T-helper 9 cell (primary cell): ENCODE data around the gene GBF1.

Experiments
- DNase-seq: peaks from one replicate; pipeline ENCODE4 v3.0.0-alpha.2; 2020

Gene GBF1

DNA sequence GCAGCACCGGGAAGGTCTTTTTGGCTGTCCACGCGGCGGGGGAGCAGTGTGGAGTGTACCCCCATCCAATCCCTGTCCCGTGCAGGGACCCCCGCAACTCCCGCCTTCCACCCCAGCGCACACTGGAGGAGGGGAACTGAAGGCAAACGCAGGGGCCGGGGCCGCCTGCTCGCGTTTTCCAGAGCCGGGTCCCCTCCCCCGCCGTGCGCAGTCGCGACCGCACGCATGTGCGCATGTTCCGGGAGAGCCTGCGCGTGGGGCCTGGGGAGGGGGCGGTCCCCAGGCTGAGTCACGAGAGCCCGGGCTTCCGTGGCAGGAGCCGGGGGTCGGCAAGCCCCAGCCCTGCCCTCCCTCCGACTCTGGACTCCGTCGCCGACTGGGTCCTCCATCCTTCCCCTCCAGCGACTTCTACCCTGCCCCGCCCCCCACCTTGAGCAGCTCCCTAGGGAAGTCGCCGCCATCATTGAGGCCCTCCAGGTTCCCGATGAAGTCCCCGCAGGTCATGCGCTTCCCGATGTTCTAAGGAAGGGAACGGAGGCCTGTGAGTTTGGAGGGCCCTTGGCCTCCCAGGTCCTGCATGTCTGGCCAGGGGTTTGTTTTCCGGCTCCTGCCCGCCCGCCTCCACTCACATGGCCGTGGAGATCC lies 165.2 kb downstream of the GBF1 start:
- DNase-seq: no peak

DNA sequence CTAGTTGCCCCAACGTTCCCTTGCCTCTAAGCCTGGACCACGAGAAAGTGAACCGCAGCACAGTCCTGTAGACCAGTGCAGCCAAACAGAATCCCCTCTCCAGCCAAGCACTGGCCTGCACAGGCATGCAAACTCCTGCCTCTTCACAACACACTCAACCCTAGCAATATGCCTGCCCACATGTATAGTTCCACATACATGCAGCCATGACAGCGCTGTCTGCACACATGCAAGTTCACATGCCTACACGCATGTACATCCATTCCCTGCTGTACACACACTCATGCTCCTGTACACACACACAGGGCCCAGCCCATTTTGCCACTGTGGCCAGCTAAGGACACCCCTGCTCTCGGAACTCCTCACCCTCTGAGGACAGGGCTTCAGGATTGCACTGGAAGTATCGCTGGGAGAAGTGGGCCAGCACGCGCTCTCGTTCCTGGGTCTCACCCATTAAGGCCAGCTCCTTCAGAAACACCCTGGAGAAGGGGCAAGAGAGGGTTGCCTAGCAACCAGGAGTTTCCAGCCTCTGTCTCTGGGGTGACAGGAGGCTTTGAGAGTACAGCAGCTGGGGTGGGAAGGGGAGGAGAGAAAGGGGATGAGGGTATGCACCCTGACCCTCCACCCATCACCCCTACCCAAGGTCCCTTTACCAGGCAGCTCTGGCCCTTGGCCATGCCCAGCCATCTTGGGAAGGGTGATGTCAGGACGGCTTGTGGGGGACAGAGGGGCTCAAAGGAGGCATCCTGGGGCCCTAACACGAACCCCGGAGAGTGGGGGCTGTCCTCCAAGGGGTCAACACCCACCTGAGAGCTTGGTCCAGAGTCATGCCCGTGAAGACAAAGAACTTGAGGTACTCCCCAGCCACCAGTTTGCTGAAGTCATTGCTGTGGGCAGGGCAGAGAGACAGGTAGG lies 166.3 kb downstream of the GBF1 start:
- DNase-seq: no peak

DNA sequence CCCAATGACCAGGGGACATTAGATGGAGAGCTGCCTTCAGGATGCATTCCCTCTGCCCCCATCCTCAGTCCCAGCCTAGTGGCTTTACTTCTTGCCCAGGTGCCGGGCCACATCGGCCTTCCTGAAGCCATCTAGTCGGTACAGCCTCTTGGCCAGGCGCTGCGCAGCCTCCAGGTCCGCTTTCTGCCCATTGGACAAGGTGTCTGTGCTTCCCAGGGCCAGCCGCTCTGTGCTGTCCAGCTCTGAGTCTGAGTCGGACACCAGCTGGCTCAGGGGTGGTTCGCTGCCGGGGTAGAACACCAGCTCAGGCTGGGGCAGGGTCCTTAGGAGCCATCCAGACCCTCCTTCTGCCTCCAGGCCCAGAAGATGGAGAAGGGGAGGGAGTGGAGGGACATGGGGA lies 167.0 kb downstream of the GBF1 start:
- no peak for DNase-seq

DNA sequence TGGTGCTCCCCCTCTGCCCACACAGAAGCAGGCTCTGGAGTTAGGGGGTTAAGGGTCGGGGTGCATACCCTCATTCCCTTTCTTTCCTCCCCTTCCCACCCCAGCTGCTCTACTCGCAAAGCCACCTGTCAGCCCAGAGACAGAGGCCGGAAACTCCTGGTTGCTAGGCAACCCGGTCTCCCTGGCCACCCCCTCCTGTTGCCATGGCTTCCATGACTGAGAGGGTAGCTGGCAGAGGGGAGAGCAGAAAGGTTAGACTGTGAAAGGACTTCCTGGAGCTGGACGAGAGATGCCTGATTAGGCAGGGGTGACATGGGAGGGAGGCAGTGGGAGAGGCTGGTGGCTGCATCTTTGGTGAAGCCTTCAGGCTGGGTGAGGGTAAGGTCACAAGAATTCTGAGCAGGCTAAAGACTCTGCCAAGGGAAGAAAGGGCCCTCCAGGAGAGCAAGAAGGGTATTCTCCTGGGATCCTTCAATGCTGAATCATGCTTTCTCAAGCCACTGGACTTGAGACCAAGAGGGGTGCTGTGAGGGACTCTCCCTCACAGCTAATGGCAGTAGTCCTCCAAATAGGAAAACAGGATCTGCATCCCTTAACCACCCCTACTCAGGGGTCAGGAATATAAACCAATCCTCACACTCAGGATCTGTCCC lies 167.8 kb downstream of the GBF1 start:
- DNase-seq: no peak

DNA sequence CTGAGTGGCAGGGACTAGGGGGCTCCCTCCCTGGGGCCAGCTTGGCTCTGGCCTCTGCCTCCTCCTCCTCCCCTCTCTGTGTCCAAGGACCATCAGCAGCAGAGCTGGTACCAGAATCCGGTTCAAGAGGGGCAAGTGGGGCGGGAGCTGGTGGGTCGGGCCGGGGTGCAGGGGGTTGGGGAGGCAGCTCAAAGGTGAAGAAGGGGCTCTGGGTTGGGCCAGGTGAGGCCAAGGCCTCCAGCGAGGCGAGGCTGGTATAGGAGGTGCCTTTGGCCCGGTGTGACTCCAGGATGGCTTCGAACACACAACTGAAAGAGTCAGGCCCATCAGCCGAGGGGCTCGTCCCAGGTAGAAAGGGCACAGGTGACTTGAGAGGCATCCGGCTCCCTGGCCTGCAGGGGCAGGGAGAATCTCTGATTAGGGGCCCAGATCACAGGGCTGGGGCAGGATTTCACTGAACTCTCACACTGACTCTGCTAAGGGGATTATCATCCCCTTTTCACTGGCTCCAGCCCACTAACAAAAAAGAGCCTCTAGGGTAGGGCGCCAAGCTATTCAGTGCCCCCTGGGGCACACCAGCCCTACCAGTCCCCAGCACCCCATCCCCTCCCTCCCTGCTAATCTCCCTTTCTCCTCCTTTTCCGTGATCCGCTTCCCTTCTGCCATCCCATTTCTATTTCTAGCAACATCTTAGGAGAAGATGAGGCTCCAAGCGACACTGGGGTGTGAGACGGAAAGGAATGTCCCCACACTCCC lies 168.7 kb downstream of the GBF1 start:
- no peak for DNase-seq

DNA sequence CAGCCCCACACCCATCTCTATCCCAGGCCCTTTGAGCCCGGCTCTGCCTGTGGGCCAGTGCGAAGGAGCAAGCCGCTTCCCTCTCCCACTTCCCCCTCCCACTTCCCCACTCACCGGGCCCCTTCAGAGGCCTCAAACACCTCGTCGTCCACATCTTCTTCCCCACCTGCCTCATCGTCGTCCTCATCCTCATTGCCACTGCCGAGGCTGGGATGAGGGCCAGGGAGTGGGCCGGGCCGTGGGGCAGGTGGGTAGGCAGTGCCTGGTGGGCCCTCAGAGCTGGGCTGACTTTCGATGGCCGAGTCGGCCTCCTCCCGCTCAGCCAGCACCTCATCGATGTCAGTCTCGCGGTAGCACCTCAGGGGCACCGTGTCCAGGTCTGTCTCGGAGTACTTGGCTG lies 169.4 kb downstream of the GBF1 start:
- DNase-seq: no peak

DNA sequence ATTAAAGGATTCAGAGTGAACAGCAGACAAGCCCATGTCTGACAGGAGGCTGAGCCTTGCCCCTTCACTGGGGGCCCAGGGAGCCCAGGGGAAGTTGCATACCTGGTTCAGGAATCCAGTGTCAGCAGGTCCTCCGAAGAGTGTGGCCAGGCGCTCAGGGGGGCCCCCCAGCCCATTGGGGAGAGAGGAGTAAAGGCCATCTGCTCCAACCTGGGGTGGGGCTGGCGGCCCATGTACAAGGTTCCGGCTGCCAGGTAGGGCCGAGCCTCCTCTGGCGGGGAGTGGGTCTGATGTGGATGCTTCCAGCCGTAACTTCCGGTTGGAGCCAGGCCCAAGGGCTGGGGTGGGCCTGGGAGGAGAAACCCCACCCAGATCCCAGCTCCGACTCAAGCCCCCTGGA lies 171.0 kb downstream of the GBF1 start:
- DNase-seq: no peak

DNA sequence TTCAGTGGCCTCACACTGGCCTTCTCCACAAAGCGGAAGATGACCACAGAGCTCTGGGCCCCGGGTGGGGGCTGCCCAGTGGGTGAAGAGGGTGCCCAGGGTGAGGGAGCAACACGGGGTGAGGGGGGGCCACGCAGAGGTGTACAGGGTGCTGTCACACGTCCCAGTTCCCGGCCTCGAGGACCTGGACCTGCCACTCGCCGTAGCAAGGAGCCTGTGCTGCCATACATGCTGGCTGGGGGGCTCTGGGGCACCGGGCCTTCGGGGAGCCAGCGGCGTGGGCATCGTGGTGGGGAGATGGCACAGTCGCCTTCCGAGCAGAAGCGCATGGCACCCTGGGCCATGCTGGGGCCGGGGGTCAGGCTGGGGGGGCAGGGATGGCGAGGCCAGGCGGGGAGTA lies 171.4 kb downstream of the GBF1 start:
- DNase-seq: no peak

DNA sequence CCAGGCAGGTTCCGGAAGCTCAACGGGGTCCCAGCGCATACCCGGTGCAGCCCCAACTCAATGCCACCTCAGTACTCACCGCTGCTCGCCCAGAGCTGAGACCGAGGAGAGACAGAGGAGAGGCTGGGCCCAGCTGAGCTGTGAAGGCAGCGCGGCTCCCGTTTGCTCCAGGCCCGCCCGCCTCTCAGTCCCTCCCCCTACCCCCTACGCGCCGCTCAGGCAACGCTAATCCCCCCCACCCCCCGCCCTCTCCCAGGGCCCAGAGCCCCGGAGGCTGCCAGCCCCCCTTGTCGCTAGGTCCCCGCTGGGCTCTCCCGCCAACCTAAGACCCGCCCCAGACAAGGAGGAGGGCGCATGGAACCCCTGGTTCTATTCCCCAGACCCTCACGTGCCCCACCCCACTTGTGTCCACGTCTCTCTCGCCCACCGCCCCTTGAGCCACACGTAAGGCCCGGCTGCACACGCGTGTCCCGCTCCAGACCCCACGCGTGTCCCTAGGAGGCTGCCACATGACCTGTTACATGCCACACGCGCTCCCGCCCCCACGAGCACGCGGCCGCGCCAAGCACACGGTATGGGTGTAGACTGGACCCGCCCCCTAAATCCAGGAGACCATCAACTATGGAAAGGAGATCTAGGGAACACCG lies 173.4 kb downstream of the GBF1 start, which contains the start of gene PSD:
TSS of gene PSD (minus strand) at position 164 of the 647 bp plus-strand sequence. CDS start 1,747 bp downstream, outside the sequence.
- no peak for DNase-seq

DNA sequence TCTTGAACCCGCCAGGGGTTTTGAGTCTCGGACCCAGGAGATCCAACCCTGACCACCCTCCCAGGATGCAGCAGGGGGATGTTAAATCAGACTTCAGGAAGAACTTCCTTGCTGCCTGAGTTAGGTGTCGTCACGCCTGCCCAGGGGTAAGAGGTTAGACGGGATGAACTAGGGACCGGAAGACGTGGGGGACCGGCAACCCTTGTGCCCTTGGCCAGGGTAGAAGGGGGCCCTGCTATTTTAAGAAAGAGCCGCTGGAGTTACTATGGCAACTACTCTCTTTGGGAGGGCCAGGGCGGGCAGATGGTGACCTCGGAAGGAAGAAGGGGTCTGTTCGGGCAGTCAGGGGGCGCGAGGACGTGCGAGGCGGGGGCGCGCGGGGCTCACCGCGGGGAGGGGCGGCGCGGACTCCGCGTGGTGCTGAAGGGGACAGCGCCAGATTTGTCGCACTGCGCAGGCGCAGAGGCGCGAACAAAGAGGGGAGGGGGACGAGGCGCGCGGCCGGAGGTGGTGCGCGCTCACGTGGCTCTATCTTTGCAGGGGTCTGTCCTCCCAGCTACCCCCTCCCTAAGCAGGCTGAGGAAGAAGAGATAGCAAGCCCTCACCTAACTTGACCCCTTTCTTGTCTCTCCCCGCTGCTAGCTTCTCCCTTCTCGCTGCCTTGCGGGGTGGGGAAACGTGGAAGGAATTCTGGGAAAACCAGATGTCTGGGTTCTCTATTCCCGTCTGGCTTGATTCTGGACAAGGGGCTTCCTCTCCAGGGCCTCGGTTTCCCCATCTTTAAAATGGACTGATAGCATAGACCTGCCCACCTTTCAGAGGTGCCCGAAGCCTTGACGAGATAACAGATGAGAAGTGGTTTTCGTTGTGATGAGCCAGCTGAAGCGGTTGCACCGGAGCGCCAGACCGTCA lies 174.2 kb downstream of the GBF1 start:
- DNase-seq: peak; percentile 65

DNA sequence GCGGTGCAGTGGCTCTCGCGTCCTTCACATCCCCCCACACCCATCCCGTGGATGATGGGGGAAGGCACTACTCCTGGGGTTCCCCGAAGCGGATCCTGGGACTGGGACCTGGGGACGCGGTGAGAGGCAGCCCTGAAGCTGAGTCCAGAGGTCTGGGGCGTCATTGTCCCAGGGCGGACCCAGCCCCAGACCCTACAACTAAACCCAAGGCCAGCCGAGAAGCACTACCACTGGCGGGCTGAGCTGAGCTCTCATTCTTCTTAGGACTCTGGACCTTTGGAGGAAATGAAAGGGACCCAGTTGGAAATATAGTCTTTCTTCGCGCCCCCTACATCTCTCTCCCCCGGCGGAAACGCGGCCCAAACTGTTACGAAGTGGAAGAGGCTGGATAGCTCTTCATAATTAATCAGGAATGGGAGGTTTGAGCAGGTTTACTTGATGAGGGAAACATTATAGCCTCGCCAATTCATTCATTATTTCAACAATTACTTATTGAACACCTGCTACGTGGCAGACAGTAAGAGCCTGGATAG lies 174.9 kb downstream of the GBF1 start:
- DNase-seq: no peak

DNA sequence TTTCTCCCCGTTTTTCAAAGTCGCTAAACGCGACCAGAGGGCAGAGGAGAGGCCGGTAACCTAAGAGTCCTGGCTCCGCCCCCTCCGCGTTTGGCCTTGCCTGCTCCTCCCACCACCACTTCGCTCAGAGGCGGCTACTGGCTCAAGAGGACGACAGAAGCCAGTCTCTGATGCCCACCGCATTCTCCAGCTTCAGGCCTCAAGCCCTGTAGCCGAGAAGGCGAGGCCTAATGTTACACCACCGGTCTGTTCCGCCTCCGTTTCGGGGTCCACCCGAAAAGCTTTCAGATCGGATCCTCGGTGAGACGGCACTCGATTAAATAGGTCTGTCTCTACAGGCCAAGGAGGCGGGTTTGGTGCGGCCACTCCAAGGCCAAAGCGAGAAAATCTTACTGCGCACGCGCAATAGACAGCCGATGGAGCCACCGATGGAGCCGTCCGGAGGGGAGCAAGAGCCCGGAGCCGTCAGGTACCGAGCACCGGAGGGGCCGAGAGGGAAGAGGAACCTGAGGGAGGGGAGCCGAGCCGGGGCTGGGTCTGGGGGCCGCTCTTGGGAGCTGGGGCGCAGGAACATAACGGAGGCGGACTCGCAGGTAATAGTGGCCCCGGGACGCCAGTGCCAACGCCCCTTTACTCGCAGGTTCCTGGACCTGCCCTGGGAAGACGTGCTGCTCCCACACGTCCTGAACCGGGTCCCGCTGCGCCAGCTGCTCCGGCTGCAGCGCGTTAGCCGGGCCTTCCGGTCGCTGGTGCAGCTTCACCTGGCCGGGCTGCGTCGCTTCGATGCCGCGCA lies 175.6 kb downstream of the GBF1 start, which contains the start of gene FBXL15:
TSS of gene FBXL15 (plus strand) at position 123 of the 793 bp plus-strand sequence. CDS start at position 417, 294 bp downstream.
- peak; percentile 88 for DNase-seq

DNA sequence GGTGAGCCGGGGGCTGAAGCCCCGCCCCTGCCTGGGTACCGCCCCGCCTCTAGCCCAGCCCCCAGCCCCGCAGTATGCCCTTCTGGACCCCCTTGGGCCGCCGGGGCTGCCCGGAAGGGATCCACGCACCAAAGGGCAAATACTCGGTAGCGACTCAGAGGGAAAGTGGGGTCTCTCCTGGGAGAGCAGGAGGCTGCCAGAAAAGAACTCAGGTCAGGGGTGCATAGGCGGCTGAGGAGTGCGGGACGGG lies 176.1 kb downstream of the GBF1 start:
- no peak for DNase-seq

DNA sequence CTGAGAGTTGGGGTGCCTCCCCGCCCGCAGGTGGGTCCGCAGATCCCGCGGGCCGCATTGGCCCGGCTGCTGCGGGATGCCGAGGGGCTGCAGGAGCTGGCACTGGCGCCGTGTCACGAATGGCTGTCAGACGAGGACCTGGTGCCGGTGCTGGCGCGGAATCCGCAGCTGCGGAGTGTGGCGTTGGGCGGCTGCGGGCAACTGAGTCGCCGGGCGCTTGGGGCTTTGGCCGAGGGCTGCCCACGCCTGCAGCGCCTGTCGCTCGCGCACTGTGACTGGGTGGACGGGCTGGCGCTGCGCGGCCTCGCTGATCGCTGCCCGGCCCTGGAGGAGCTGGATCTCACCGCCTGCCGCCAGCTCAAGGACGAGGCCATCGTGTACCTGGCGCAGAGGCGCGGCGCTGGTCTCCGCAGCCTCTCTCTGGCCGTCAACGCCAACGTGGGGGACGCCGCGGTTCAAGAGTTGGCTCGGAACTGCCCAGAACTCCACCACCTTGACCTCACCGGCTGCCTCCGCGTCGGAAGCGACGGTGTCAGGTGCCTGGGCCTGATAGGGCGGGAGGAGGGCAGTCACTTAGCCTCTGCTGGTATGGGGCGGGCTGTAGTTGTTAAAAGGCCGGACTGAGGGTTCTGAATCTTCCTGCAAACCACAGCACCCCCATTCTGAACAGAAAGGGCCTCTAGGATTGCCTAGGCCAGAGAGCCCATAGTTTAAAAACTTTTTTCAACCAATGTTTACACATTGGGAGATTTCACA lies 176.6 kb downstream of the GBF1 start:
- no peak for DNase-seq

DNA sequence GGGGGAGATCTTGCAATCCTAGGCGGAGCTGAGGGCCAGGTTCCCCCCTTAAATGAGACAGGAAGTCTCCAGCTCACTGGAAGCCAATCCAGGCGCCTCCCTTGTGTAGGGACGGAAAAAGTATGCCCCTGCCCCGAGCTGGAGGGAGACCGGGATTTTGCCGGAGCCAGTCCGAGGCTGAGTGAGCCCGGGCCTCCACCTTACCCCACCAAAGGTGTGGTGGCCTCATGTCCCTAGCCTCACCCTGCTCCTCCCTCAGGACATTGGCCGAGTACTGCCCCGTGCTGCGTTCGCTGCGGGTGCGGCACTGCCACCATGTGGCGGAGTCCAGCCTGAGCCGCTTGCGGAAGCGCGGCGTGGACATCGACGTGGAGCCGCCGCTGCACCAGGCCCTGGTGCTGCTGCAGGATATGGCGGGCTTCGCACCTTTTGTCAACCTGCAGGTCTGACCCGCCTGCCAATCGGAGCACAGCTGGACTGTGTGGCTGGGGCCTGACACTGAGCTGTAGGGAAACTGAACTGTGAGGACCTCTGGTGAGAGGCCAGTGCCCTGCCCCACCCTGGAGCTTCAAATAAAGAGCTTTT lies 177.3 kb downstream of the GBF1 start:
- no peak for DNase-seq

DNA sequence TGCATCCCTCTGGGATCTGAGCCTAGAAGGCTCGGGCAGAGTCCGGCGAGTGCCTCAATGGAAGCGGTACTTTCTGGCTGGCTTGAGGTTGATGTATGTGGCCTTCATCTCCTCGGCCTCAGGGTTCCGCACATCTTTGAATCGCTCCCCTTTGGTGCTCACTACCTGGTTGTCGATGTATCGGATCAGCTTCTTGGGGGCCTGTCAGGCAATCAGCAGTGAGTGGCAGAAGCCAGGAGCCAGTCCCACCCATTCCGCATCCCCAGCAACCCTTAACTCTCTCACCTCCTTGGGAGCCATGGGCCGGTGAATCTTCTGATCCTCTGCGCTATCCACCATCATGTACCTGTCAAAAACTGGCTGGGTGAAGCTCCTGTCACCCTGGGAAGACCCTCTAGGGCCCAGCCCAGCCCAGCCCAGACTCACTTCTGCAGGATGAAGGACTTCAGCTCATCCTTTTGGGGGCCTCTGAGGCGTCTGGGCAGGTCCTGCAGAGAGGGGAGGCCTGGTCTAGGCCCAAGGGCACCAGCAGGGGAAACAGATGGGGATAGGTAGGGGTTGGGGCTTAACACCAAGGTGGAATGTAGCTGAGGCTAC lies 178.1 kb downstream of the GBF1 start:
- DNase-seq: no peak

DNA sequence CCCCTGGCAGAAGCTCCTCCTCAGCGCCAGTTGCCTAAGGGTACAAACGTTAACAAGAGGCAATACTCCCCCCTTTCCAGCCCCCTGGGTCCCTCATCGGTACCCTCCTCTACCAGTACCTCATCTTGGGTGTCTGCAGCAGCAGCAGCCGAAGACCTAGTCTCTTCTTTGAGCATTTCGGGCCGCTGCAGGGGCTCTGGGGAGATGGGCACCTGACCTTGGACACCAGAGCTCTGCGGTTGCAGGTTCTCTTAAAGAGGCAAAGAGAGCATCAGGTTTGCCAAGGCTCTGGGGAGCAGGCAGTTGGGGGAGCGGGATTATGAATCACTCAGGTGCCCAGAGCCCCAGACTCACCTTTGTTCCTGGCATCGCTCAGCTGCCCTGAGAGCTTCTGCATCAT lies 178.8 kb downstream of the GBF1 start:
- no peak for DNase-seq

DNA sequence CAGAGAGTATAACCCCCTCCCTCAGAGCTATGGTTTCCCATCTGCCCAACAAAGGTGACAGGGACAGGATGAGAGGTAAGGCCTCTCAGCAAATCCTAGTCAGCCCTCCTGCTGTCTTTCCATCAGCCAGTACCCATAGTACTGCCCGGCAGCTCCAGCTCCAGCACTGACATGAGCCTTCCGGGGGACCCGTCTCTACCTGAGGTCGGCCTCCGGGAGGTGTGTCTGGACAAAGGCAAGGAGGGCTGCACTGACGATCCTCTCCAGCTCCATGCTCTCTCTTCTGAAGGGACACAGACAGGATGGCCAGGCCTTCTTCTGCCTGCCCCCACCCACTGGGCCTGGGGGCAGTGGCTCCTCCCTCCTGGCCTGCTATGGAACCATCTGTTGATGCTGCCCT lies 179.6 kb downstream of the GBF1 start:
- DNase-seq: no peak

DNA sequence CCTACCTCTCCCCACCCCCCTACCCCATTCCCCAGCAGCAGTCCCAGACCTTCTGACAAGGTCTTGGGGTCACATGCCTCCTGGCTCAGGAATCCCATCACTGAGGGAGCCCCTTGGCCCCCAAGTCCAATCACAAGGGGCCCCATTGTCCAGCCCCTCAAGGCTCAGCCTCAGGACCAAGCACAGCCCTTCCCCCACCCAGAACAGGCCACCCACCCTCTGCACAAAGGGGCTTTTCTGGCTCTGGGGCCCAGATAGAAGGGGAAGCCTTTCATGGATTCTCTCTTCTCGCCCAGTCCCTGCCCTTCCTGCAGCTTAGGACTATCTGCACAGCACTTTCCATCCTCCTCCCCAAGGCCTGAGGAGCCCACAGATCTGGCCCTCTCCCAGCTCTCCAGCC lies 180.1 kb downstream of the GBF1 start:
- DNase-seq: no peak
